CD4-positive, alpha-beta memory T cell (primary cell): ENCODE results near the gene TRMO. TPM values are rescaled to one million over a fixed set of nuclear protein-coding genes. Genes with fewer than 3 reads are reported as not detected.

Experiments
- CTCF ChIA-PET: fragments of 350-600 bp; sonication (Branson Sonifier 250); formaldehyde crosslinking; loops from one replicate; lab custom pipeline; 2021; ENCODE audit warnings: inconsistent platforms; ENCODE audit not compliant: partially characterized antibody; lab: Charles Lee
- POLR2A ChIA-PET: fragments of 350-600 bp; sonication (Branson Sonifier 250); formaldehyde crosslinking; loops from one replicate; lab custom pipeline; 2021; ENCODE audit not compliant: partially characterized antibody; lab: Charles Lee
- DNase-seq, 5 donors: peaks; one replicate each; pipeline versions ENCODE4 v3.0.0 to v3.0.0-alpha.2; 2020 to 2022; ENCODE audit warnings: mixed read lengths in 1 of 5
- H3K27ac ChIP-seq: one replicate; pipeline ENCODE4 v1.7.0; 2013; ENCODE audit warnings: low read depth, low read length
- H3K27me3 ChIP-seq: 2 replicates; pipeline ENCODE4 v1.7.0; 2013; ENCODE audit warnings: mild to moderate bottlenecking, low read length, moderate library complexity; ENCODE audit not compliant: insufficient read depth
- H3K36me3 ChIP-seq: 2 replicates; pipeline ENCODE4 v1.7.0; 2013; ENCODE audit warnings: mild to moderate bottlenecking, low read length, moderate library complexity; ENCODE audit not compliant: insufficient read depth
- H3K4me1 ChIP-seq: 2 replicates; pipeline ENCODE4 v1.7.0; 2013; ENCODE audit warnings: mild to moderate bottlenecking, low read length, moderate library complexity; ENCODE audit not compliant: insufficient read depth
- H3K4me3 ChIP-seq, 2 donors: one replicate each; pipeline ENCODE4 v1.7.0; 2013; ENCODE audit warnings: low read length in 2 of 2, mild to moderate bottlenecking in 1 of 2
- H3K9me3 ChIP-seq, 2 donors: one replicate each; pipeline ENCODE4 v1.7.0; 2013; ENCODE audit warnings: low read length in 2 of 2, control low read depth in 1 of 2; ENCODE audit not compliant: control insufficient read depth in 1 of 2
- H3K27ac Mint-ChIP-seq, 7 donors: one replicate each; pipeline ENCODE4 v1.8.0; 2020 to 2021; ENCODE audit warnings: mixed read lengths in 7 of 7, mild to moderate bottlenecking in 6 of 7, inconsistent platforms in 3 of 7, moderate library complexity in 3 of 7
- H3K27me3 Mint-ChIP-seq, 2 donors: one replicate each; pipeline ENCODE4 v1.8.0; 2020 to 2021; ENCODE audit warnings: mixed read lengths in 2 of 2
- H3K36me3 Mint-ChIP-seq, 2 donors: one replicate each; pipeline ENCODE4 v1.8.0; 2020 to 2021; ENCODE audit warnings: mixed read lengths in 2 of 2, inconsistent platforms in 1 of 2, mild to moderate bottlenecking in 1 of 2
- H3K4me1 Mint-ChIP-seq, 4 donors: one replicate each; pipeline ENCODE4 v1.8.0; 2020 to 2021; ENCODE audit warnings: mixed read lengths in 4 of 4, mild to moderate bottlenecking in 1 of 4
- H3K4me3 Mint-ChIP-seq, 8 donors: one replicate each; pipeline ENCODE4 v1.8.0; 2020 to 2021; ENCODE audit warnings: mixed read lengths in 8 of 8, mild to moderate bottlenecking in 7 of 8, moderate library complexity in 6 of 8, inconsistent platforms in 3 of 8
- H3K9me3 Mint-ChIP-seq, 8 donors: one replicate each; pipeline ENCODE4 v1.8.0; 2020 to 2021; ENCODE audit warnings: mixed read lengths in 8 of 8, mild to moderate bottlenecking in 5 of 8, inconsistent platforms in 3 of 8, moderate library complexity in 1 of 8
- intact Hi-C: fragments of 100-400 bp; cut with micrococcal nuclease; formaldehyde crosslinking; loops from one replicate; pipeline ENCODE4 v1.15.1; 2023
- polyA plus RNA-seq, 2 donors: library from polyadenylated mRNA; unstranded; fragments of 300-500 nt; fragmentation: Illumina TruSeq; gene quantifications; one replicate each; pipeline ENCODE4 v1.2.3, GENCODE V29; 2021
- total RNA-seq, 2 experiments: library from RNA; stranded (reverse); gene quantifications; one replicate each; pipeline ENCODE4 v1.2.3, GENCODE V29; 2021

Gene TRMO
- total and polyA plus RNA-seq, 4 experiments from 2014 or later, result 21.7 to 59.5 (median 41.4) TPM

- ChIA-PET CTCF (interaction anchor here (1.1 to 3.9 kb wide), 6 partner anchors 10 to 307 kb away, joined by 3 to 59 read pairs (median 3); partner anchors contain the start of genes ANP32B and TRMO), POLR2A (interaction anchor here (0.9 to 1.8 kb wide), 5 partner anchors 10 to 49 kb away, joined by 3 to 7 read pairs (median 3); partner anchors contain the start of genes ANP32B and TRMO)
- no peaks in the 10 kb centered on the region for H3K9me3 ChIP-seq
- H3K36me3 ChIP-seq, result no peaks in the 10 kb centered on the region
- no peak overlapping the region for H3K27ac ChIP-seq
- Mint-ChIP-seq H3K9me3 (no peaks in the 10 kb centered on the region), H3K4me1 (peaks cover 39 to 66% (median 53%) of the 10 kb centered on the region in 4 donors), H3K4me3 (no peak overlapping the region), H3K36me3 (no peaks in the 10 kb centered on the region), H3K27ac (peak overlapping the region in 1 of 7 donors; percentile 55), H3K27me3 (no peaks in the 10 kb centered on the region)
- no peak overlapping the region for H3K4me3 ChIP-seq
- H3K27me3 ChIP-seq, result no peaks in the 10 kb centered on the region
- intact Hi-C loops, result no loop called here
- DNase-seq, result no peak
- peaks cover 61% of the 10 kb centered on the region for H3K4me1 ChIP-seq
Observed at GRCh38 chr9:97934321-97935115, 12.2 kb upstream of the TRMO start.

GRCh38 chr9:97933297-97933998 lies 11.1 kb upstream of the TRMO start:
- no peak for DNase-seq
- Mint-ChIP-seq H3K4me3 (no peak overlapping the region), H3K9me3 (no peaks in the 10 kb centered on the region), H3K4me1 (peaks cover 37 to 68% (median 52%) of the 10 kb centered on the region in 4 donors), H3K27me3 (no peaks in the 10 kb centered on the region), H3K36me3 (no peaks in the 10 kb centered on the region), H3K27ac (peak overlapping the region in 3 of 7 donors; percentile 50 to 57 (median 56))
- H3K4me3 ChIP-seq, result no peak overlapping the region
- no peaks in the 10 kb centered on the region for H3K36me3 ChIP-seq
- intact Hi-C loops, result no loop called here
- no peak overlapping the region for H3K27ac ChIP-seq
- ChIA-PET POLR2A (interaction anchor here (1.1 kb wide), 1 partner anchor 11 kb away, joined by 3 read pairs; the partner anchor contains the start of gene TRMO), CTCF (interaction anchor here (1.3 to 3.9 kb wide), 3 partner anchors 10 to 308 kb away, joined by 3 to 59 read pairs (median 5); partner anchors contain the start of gene TRMO)
- H3K9me3 ChIP-seq, result no peaks in the 10 kb centered on the region
- no peaks in the 10 kb centered on the region for H3K27me3 ChIP-seq
- H3K4me1 ChIP-seq, result peaks cover 57% of the 10 kb centered on the region

DNA sequence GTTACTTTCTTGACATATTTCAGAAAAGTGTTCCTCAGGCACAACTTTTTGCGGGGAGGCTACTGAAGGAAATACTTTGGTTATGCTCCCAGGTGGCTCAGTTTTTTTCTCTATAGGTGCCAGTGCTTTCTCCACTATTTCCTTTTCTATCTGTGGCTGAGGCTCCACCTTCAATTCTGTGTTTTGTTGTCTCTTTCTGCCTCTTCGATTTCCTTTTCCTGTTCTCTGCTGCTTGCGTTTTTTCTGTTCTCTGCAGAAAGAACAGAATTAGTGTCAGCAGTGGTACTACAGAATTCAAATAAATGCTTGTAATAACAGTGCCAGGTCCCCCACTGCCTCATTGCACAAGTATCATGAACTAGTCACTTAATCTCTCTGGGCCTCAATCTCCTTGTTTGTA lies 8.7 kb upstream of the TRMO start:
- Mint-ChIP-seq H3K27ac (peak overlapping the region; percentile 71 to 94 (median 90)), H3K4me1 (peaks cover 25 to 52% (median 37%) of the 10 kb centered on the region in 4 donors), H3K36me3 (no peaks in the 10 kb centered on the region), H3K27me3 (no peaks in the 10 kb centered on the region), H3K9me3 (no peaks in the 10 kb centered on the region), H3K4me3 (peak overlapping the region; percentile 67 to 86 (median 80))
- CTCF ChIA-PET, result interaction anchor here (1.9 to 2.8 kb wide), 3 partner anchors 23 to 30 kb away, joined by 4 to 15 read pairs (median 10); no protein-coding TSS in a partner anchor
- no peaks in the 10 kb centered on the region for H3K9me3 ChIP-seq
- peak in 1 of 5 donors; percentile 21 for DNase-seq
- H3K36me3 ChIP-seq, result no peaks in the 10 kb centered on the region
- no peaks in the 10 kb centered on the region for H3K27me3 ChIP-seq
- intact Hi-C loops, result no loop called here
- H3K4me1 ChIP-seq, result peaks cover 41% of the 10 kb centered on the region
- POLR2A ChIA-PET, result interaction anchor here (1.0 to 3.0 kb wide), 4 partner anchors 9 to 55 kb away, joined by 3 to 22 read pairs (median 6); partner anchors contain the start of gene ANP32B
- peak overlapping the region; percentile 21 for H3K27ac ChIP-seq
- no peak overlapping the region for H3K4me3 ChIP-seq

DNA sequence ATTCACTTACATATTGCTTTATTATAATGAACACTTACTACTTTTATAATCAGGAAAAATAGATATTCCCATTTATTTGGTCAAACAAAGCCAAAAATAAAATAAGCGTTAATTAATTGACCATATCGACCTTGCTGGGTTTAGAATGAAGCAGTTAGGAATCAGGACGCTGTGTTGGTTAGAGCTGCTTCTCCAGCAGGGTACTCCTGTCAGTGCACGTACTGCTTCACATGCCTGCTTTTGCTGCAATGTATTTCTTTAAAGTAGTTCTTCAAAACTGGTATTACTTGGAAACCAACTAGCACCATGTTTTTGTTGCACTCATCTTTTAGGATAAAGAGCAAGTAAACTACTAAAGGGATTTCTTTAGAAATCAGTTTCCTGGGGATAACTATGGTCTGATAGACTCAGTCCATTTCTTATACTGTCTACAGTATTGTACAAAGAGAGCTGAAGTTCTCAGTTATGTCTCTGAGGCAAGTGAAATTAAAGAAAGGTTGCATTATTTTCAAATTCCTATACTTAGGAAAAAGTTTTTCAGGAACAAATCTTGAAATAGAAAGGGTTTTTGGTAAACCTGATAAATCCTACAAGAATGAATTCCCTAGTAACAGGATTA lies 6.8 kb upstream of the TRMO start:
- DNase-seq, result no peak
- peak overlapping the region in 3 of 7 donors; percentile 37 to 61 (median 46) for H3K27ac Mint-ChIP-seq
- H3K36me3 ChIP-seq, result no peaks in the 10 kb centered on the region
- CTCF ChIA-PET, result interaction anchor here (0.8 to 10.2 kb wide), 5 partner anchors 25 to 55 kb away, joined by 3 to 256 read pairs (median 10); no protein-coding TSS in a partner anchor
- H3K9me3 ChIP-seq, result no peaks in the 10 kb centered on the region
- peaks cover 41% of the 10 kb centered on the region for H3K4me1 ChIP-seq
- no peak overlapping the region for H3K27ac ChIP-seq
- no peaks in the 10 kb centered on the region for H3K9me3 Mint-ChIP-seq
- no peaks in the 10 kb centered on the region for H3K36me3 Mint-ChIP-seq
- no peak overlapping the region for H3K4me3 ChIP-seq
- peaks cover 23 to 44% (median 32%) of the 10 kb centered on the region in 4 donors for H3K4me1 Mint-ChIP-seq
- no peaks in the 10 kb centered on the region for H3K27me3 ChIP-seq
- POLR2A ChIA-PET, result interaction anchor here (1.2 to 3.0 kb wide), 5 partner anchors 7 to 327 kb away, joined by 3 to 22 read pairs (median 7); partner anchors contain the start of genes ANP32B and TRMO
- intact Hi-C loops, result no loop called here
- H3K4me3 Mint-ChIP-seq, result peak overlapping the region in 4 of 8 donors; percentile 32 to 50 (median 38)
- no peaks in the 10 kb centered on the region for H3K27me3 Mint-ChIP-seq

- Mint-ChIP-seq H3K4me1 (peaks cover 22 to 47% (median 32%) of the 10 kb centered on the region in 4 donors), H3K36me3 (peaks cover 0 to 14% of the 10 kb centered on the region in 2 donors), H3K9me3 (peaks cover 0 to 7% (median 0%) of the 10 kb centered on the region in 8 donors), H3K27ac (no peak overlapping the region), H3K27me3 (peaks cover 0 to 1% of the 10 kb centered on the region in 2 donors), H3K4me3 (no peak overlapping the region)
- CTCF ChIA-PET, result interaction anchor here (1.0 to 11.0 kb wide), 7 partner anchors 10 to 119 kb away, joined by 3 to 256 read pairs (median 61); partner anchors contain the start of gene HEMGN
- DNase-seq, result no peak
- POLR2A ChIA-PET, result interaction anchor here (1.0 to 1.3 kb wide), 3 partner anchors 10 to 60 kb away, joined by 3 read pairs; no protein-coding TSS in a partner anchor
- H3K4me1 ChIP-seq, result peaks cover 36% of the 10 kb centered on the region
- H3K4me3 ChIP-seq, result no peak overlapping the region
- H3K27me3 ChIP-seq, result no peaks in the 10 kb centered on the region
- no peaks in the 10 kb centered on the region for H3K9me3 ChIP-seq
- no peaks in the 10 kb centered on the region for H3K36me3 ChIP-seq
- H3K27ac ChIP-seq, result no peak overlapping the region
- intact Hi-C loops, result no loop called here
Observed at GRCh38 chr9:97925497-97926334, 3.4 kb upstream of the TRMO start.

- Mint-ChIP-seq H3K4me1 (peaks cover 24 to 49% (median 34%) of the 10 kb centered on the region in 4 donors), H3K9me3 (peaks cover 0 to 7% (median 0%) of the 10 kb centered on the region in 8 donors), H3K27ac (no peak overlapping the region), H3K27me3 (peaks cover 0 to 1% of the 10 kb centered on the region in 2 donors), H3K4me3 (no peak overlapping the region), H3K36me3 (peaks cover 0 to 14% of the 10 kb centered on the region in 2 donors)
- Histone ChIP-seq H3K9me3 (no peaks in the 10 kb centered on the region), H3K4me1 (peaks cover 36% of the 10 kb centered on the region), H3K27me3 (no peaks in the 10 kb centered on the region), H3K4me3 (no peak overlapping the region), H3K36me3 (no peaks in the 10 kb centered on the region), H3K27ac (no peak overlapping the region)
- DNase-seq, result no peak
- CTCF ChIA-PET, result interaction anchor here (0.6 to 11.0 kb wide), 39 partner anchors 8 to 340 kb away, joined by 3 to 256 read pairs (median 7); partner anchors contain the start of genes ANP32B, HEMGN, NANS and TBC1D2
- intact Hi-C loops, result no loop called here
- POLR2A ChIA-PET, result interaction anchor here (0.9 to 11.9 kb wide), 14 partner anchors 11 to 332 kb away, joined by 3 to 746 read pairs (median 18); partner anchors contain the start of genes ANP32B, NANS and TBC1D2
Observed at GRCh38 chr9:97924386-97924785, 2.1 kb upstream of the TRMO start.
